GM18870 (cell line): ENCODE measurements around the gene RAD51B.

ENCODE experiments used
- ATAC-seq: cut with Tn5 transposase; IDR thresholded peaks from one replicate; pipeline ENCODE4 v1.9.1; 2021; ENCODE audit warnings: moderate library complexity; ENCODE audit not compliant: unreplicated experiment

Gene RAD51B

GRCh38 chr14:68513137-68513536 is 693.6 kb downstream of the RAD51B start:
- ATAC-seq = no peak

- ATAC-seq = peak; percentile 39
Observed at GRCh38 chr14:68513838-68514607, 694.4 kb downstream of the RAD51B start.

GRCh38 chr14:68514608-68515194 is 695.1 kb downstream of the RAD51B start:
- no peak for ATAC-seq

- no peak for ATAC-seq
Observed at GRCh38 chr14:68516342-68516741, 696.8 kb downstream of the RAD51B start.

GRCh38 chr14:68518166-68518565 is 698.6 kb downstream of the RAD51B start:
- no peak for ATAC-seq

- ATAC-seq = no peak
Observed at GRCh38 chr14:68518761-68519670, 699.4 kb downstream of the RAD51B start.

- ATAC-seq = no peak
Observed at GRCh38 chr14:68519671-68520187, 700.1 kb downstream of the RAD51B start.

GRCh38 chr14:68520637-68521556 is 701.3 kb downstream of the RAD51B start:
- no peak for ATAC-seq

- no peak for ATAC-seq
Observed at GRCh38 chr14:68521557-68521901, 702.0 kb downstream of the RAD51B start.

GRCh38 chr14:68521961-68522509 is 702.5 kb downstream of the RAD51B start:
- no peak for ATAC-seq

GRCh38 chr14:68522510-68523325 is 703.1 kb downstream of the RAD51B start:
- ATAC-seq = no peak

- ATAC-seq = no peak
Observed at GRCh38 chr14:68523326-68523610, 703.7 kb downstream of the RAD51B start.

GRCh38 chr14:68523989-68524725 is 704.6 kb downstream of the RAD51B start:
- ATAC-seq = no peak

GRCh38 chr14:68525516-68525915 is 705.9 kb downstream of the RAD51B start:
- no peak for ATAC-seq

GRCh38 chr14:68526512-68527091 is 707.0 kb downstream of the RAD51B start:
- ATAC-seq = no peak

- ATAC-seq = no peak
Observed at GRCh38 chr14:68527329-68527851, 707.8 kb downstream of the RAD51B start.

- no peak for ATAC-seq
Observed at GRCh38 chr14:68528040-68528687, 708.6 kb downstream of the RAD51B start.

- no peak for ATAC-seq
Observed at GRCh38 chr14:68530443-68530842, 710.9 kb downstream of the RAD51B start.
